ENCODE results near the gene NPAT.

GRCh38 chr11:108269583-108269982 is 47.1 kb upstream of the NPAT start:
- no peak for TF ChIP-seq CREM (IDR thresholded peaks at IDR 0.05)
- TF ChIP-seq CREM (CRISPR knock-in tag; IDR thresholded peaks at IDR 0.05): no peak
- TF ChIP-seq, protein P1, sequence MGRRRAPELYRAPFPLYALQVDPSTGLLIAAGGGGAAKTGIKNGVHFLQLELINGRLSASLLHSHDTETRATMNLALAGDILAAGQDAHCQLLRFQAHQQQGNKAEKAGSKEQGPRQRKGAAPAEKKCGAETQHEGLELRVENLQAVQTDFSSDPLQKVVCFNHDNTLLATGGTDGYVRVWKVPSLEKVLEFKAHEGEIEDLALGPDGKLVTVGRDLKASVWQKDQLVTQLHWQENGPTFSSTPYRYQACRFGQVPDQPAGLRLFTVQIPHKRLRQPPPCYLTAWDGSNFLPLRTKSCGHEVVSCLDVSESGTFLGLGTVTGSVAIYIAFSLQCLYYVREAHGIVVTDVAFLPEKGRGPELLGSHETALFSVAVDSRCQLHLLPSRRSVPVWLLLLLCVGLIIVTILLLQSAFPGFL (CRISPR knock-in tag; IDR thresholded peaks at IDR 0.05): no peak
- no peak for TF ChIP-seq EP300 (IDR thresholded peaks at IDR 0.05; ENCODE audit: low read depth in 2 of 2, low read length in 2 of 2)
- no peak for TF ChIP-seq EP300 (CRISPR knock-in tag; IDR thresholded peaks at IDR 0.05; ENCODE audit: borderline replicate concordance)
- no peak for TF ChIP-seq ZNF563 (CRISPR knock-in tag; IDR thresholded peaks at IDR 0.05)
- TF ChIP-seq GTF2F1 (IDR thresholded peaks at IDR 0.05; ENCODE audit: low read length): no peak
- no peak for TF ChIP-seq MAFK (conservative IDR thresholded peaks at IDR 0.05 in 1 of 2, IDR thresholded peaks at IDR 0.05 in 1 of 2; ENCODE audit: low read length in 2 of 2)
- TF ChIP-seq ZBTB25 (CRISPR knock-in tag; IDR thresholded peaks at IDR 0.05): no peak
- TF ChIP-seq PATZ1 (CRISPR knock-in tag; IDR thresholded peaks at IDR 0.05): no peak
- no peak for TF ChIP-seq ZFP41 (CRISPR knock-in tag; IDR thresholded peaks at IDR 0.05; ENCODE audit: borderline replicate concordance)
- TF ChIP-seq, protein P2, sequence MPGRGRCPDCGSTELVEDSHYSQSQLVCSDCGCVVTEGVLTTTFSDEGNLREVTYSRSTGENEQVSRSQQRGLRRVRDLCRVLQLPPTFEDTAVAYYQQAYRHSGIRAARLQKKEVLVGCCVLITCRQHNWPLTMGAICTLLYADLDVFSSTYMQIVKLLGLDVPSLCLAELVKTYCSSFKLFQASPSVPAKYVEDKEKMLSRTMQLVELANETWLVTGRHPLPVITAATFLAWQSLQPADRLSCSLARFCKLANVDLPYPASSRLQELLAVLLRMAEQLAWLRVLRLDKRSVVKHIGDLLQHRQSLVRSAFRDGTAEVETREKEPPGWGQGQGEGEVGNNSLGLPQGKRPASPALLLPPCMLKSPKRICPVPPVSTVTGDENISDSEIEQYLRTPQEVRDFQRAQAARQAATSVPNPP (CRISPR knock-in tag; IDR thresholded peaks at IDR 0.05): no peak
- no peak for TF ChIP-seq SMYD3 (CRISPR knock-in tag; IDR thresholded peaks at IDR 0.05)
- no peak for TF ChIP-seq ZNF776 (CRISPR knock-in tag; IDR thresholded peaks at IDR 0.05)
- no peak for TF ChIP-seq BHLHE40 (IDR thresholded peaks at IDR 0.05; ENCODE audit: low read length)

Data from HepG2 (cell line).